ENCODE data around the gene DMRTB1.

- no peak for TF ChIP-seq CTCF (IDR thresholded peaks at IDR 0.05)
- no peak for TF ChIP-seq POLR2A (IDR thresholded peaks at IDR 0.05)
These were observed 13.1 kb upstream of the DMRTB1 start for GRCh38 chr1:53446051-53446450.

Measured in Peyer's patch (tissue), 4 donors.